CD14-positive monocyte (primary cell): ENCODE data around the gene NRG4. TPM values are rescaled to one million over a fixed set of nuclear protein-coding genes. Genes with fewer than 3 reads are reported as not detected.

Experiments
- DNase-seq, 3 donors: peaks; one replicate each; pipeline ENCODE4 v3.0.0-alpha.2; 2011 to 2022
- H2AFZ ChIP-seq: 2 replicates; pipeline ENCODE4 v1.6.0; 2012; ENCODE audit warnings: mild to moderate bottlenecking, low read depth, low read length, inconsistent platforms; ENCODE audit not compliant: insufficient read depth, poor library complexity, severe bottlenecking
- H3K27ac ChIP-seq, 2 donors: 1 replicate in 1 of 2; 2 replicates in 1 of 2; pipeline ENCODE4 v1.5.1; 2012 to 2013; ENCODE audit warnings: low read length in 2 of 2, control low read depth in 1 of 2, inconsistent platforms in 1 of 2, low read depth in 1 of 2, mild to moderate bottlenecking in 1 of 2
- H3K27me3 ChIP-seq, 2 donors: one replicate each; pipeline versions ENCODE4 v1.6.0 to v1.6.1; 2011 to 2013; ENCODE audit warnings: low read length in 2 of 2; ENCODE audit not compliant: control insufficient read depth in 2 of 2, insufficient read depth in 2 of 2
- H3K36me3 ChIP-seq, 2 donors: replicated peaks in 1 of 2; 1 replicate in 1 of 2; 2 replicates in 1 of 2; pipeline versions ENCODE4 v1.5.1 to v1.6.1; 2012 to 2013; ENCODE audit warnings: low read length in 2 of 2, control low read depth in 1 of 2, inconsistent platforms in 1 of 2, mild to moderate bottlenecking in 1 of 2; ENCODE audit not compliant: insufficient read depth in 2 of 2, control insufficient read depth in 1 of 2
- H3K4me1 ChIP-seq, 2 donors: 1 replicate in 1 of 2; 2 replicates in 1 of 2; pipeline versions ENCODE4 v1.5.1 to v1.6.1; 2012 to 2013; ENCODE audit warnings: low read length in 2 of 2, control low read depth in 1 of 2, inconsistent platforms in 1 of 2, mild to moderate bottlenecking in 1 of 2, moderate library complexity in 1 of 2; ENCODE audit not compliant: insufficient read depth in 2 of 2, control insufficient read depth in 1 of 2
- H3K4me2 ChIP-seq: replicated peaks from 2 replicates; pipeline ENCODE3; 2012; ENCODE audit warnings: low read length, moderate library complexity, mild to moderate bottlenecking; ENCODE audit not compliant: poor library complexity, severe bottlenecking; ENCODE audit errors: extremely low read depth
- H3K4me3 ChIP-seq, 3 experiments: fragments of 200-600 bp in 1 of 3; sonication (generic) in 1 of 3; replicated peaks in 1 of 3; 1 replicate in 2 of 3; 2 replicates in 1 of 3; pipeline ENCODE4 v1.5.1; 2011 to 2013; ENCODE audit warnings: low read length in 3 of 3, mild to moderate bottlenecking in 3 of 3, control low read depth in 2 of 3, low read depth in 2 of 3, inconsistent platforms in 1 of 3, moderate library complexity in 1 of 3
- H3K79me2 ChIP-seq: 2 replicates; pipeline ENCODE4 v1.6.0; 2012; ENCODE audit warnings: mild to moderate bottlenecking, control low read depth, inconsistent platforms, low read length, moderate library complexity; ENCODE audit not compliant: insufficient read depth
- H3K9ac ChIP-seq: 2 replicates; pipeline ENCODE4 v1.6.0; 2017; ENCODE audit warnings: low read length, mild to moderate bottlenecking; ENCODE audit not compliant: insufficient read depth, poor library complexity, severe bottlenecking
- H3K9me3 ChIP-seq, 2 donors: replicated peaks in 1 of 2; 1 replicate in 1 of 2; 2 replicates in 1 of 2; pipeline versions ENCODE4 v1.5.1 to v1.6.1; 2012 to 2013; ENCODE audit warnings: low read length in 2 of 2, control low read depth in 1 of 2; ENCODE audit not compliant: control insufficient read depth in 1 of 2, insufficient read depth in 1 of 2
- H4K20me1 ChIP-seq: 2 replicates; pipeline ENCODE4 v1.6.0; 2012; ENCODE audit warnings: mild to moderate bottlenecking, low read length, control low read depth, moderate library complexity; ENCODE audit not compliant: insufficient read depth
- H3K27ac Mint-ChIP-seq, 7 donors: one replicate each; pipeline ENCODE4 v1.8.0; 2020; ENCODE audit warnings: mild to moderate bottlenecking in 7 of 7, mixed read lengths in 7 of 7, moderate library complexity in 6 of 7, inconsistent platforms in 2 of 7
- H3K27me3 Mint-ChIP-seq, 3 donors: one replicate each; pipeline ENCODE4 v1.8.0; 2021 to 2022; ENCODE audit warnings: low read depth in 3 of 3, mild to moderate bottlenecking in 3 of 3, mixed read lengths in 3 of 3, moderate library complexity in 3 of 3, inconsistent platforms in 1 of 3
- H3K36me3 Mint-ChIP-seq, 2 donors: one replicate each; pipeline ENCODE4 v1.8.0; 2020; ENCODE audit warnings: mixed read lengths in 2 of 2, inconsistent platforms in 1 of 2, mild to moderate bottlenecking in 1 of 2
- H3K4me1 Mint-ChIP-seq: one replicate; pipeline ENCODE4 v1.8.0; 2020; ENCODE audit warnings: mild to moderate bottlenecking, mixed read lengths
- H3K4me3 Mint-ChIP-seq, 2 donors: one replicate each; pipeline ENCODE4 v1.8.0; 2020; ENCODE audit warnings: mild to moderate bottlenecking in 2 of 2, mixed read lengths in 2 of 2, moderate library complexity in 1 of 2
- H3K9me3 Mint-ChIP-seq, 7 donors: one replicate each; pipeline ENCODE4 v1.8.0; 2020 to 2022; ENCODE audit warnings: mixed read lengths in 7 of 7, mild to moderate bottlenecking in 6 of 7, moderate library complexity in 6 of 7, inconsistent platforms in 2 of 7
- CTCF ChIP-seq: fragments of 200-600 bp; IDR thresholded peaks from one replicate; pipeline ENCODE4 v1.8.0; 2022; ENCODE audit warnings: antibody characterized with exemption, mild to moderate bottlenecking
- WGBS: methylation state at CpG from one replicate; pipeline ENCODE4 v1.1.5; 2013; ENCODE audit warnings: missing lambda C conversion rate; ENCODE audit not compliant: insufficient coverage; 5-methylcytosine and 5-hydroxymethylcytosine counted together
- intact Hi-C, 2 donors: fragments of 100-400 bp; cut with micrococcal nuclease; formaldehyde crosslinking; loops; one replicate each; pipeline versions ENCODE4 v1.15.0 to v1.15.1; 2023
- polyA minus RNA-seq: library from RNA; depleted of rRNA, polyadenylated mRNA; stranded (reverse); fragments of >200 nt; gene quantifications from 2 replicates; pipeline ENCODE4 v1.2.3, GENCODE V29; 2012
- polyA plus RNA-seq, 3 donors: library from polyadenylated mRNA; depleted of rRNA in 1 of 3; unstranded in 2 of 3; stranded (reverse) in 1 of 3; fragments of 300-500 nt in 2 of 3; fragments of >200 nt in 1 of 3; fragmentation: Illumina TruSeq in 2 of 3; gene quantifications; 1 replicate in 2 of 3; 2 replicates in 1 of 3; pipeline ENCODE4 v1.2.3, GENCODE V29; 2012 to 2021
- total RNA-seq, 12 experiments: library from RNA in 1 of 12; stranded (reverse) in 1 of 12; fragments of 120-200 nt in 1 of 12; gene quantifications; one replicate each; pipeline ENCODE4 v1.2.4 and lab custom pipeline; 2013 to 2026; ENCODE audit warnings: mixed read lengths in 6 of 12, inconsistent platforms in 1 of 12

The NRG4 gene
- total RNA-seq (2013): 0.56 TPM
- polyA plus RNA-seq: under 1 TPM; 0.13 to 0.44 (median 0.20) TPM
- 0.32 and 0.55 TPM in 2 replicates for polyA minus RNA-seq
- total RNA-seq (lab: John Stamatoyannopoulos, UW): 0.54 to 5.0 (median 0.91) reads per million in 11 experiments

- Histone ChIP-seq H2AFZ (peak within 1 kb of the TSS; percentile 76), H3K4me2 (peak within 1 kb of the TSS; percentile 75), H3K9me3 (no peaks in the 10 kb centered on the region), H4K20me1 (no peaks in the 10 kb centered on the region), H3K27ac (peak within 1 kb of the TSS in 1 of 2 donors; percentile 72), H3K27me3 (no peaks in the 10 kb centered on the region), H3K36me3 (no peaks in the 10 kb centered on the region), H3K79me2 (no peaks in the 10 kb centered on the region), H3K4me1 (peaks cover 17 to 49% of the 10 kb centered on the region in 2 donors), H3K4me3 (peak within 1 kb of the TSS; percentile 21 to 71 (median 43)), H3K9ac (peak within 1 kb of the TSS; percentile 47)
- H3K27me3 Mint-ChIP-seq: no peaks in the 10 kb centered on the region
- H3K9me3 Mint-ChIP-seq: peaks cover 2 to 15% (median 9%) of the 10 kb centered on the region in 7 donors
- peak within 1 kb of the TSS; percentile 69 to 93 for H3K4me3 Mint-ChIP-seq
- no peak for TF ChIP-seq CTCF
- peaks cover 0 to 3% of the 10 kb centered on the region in 2 donors for H3K36me3 Mint-ChIP-seq
- no peak for DNase-seq
- H3K4me1 Mint-ChIP-seq: peaks cover 34% of the 10 kb centered on the region
- peak within 1 kb of the TSS; percentile 55 to 88 (median 83) for H3K27ac Mint-ChIP-seq
- WGBS: 0% methylated on average over 4 of the region's 13 CpGs
- intact Hi-C loops: no loop called here
Observed at GRCh38 chr15:76011627-76012551, at the start of gene NRG4. Gene NRG4, minus strand, starts transcription at chr15:76012424. Its CDS starts 1,194 bp downstream, at chr15:76011230.

- H3K36me3 Mint-ChIP-seq: peaks cover 0 to 2% of the 10 kb centered on the region in 2 donors
- intact Hi-C loops: no loop called here
- Histone ChIP-seq H4K20me1 (no peaks in the 10 kb centered on the region), H2AFZ (no peak overlapping the region), H3K9me3 (no peaks in the 10 kb centered on the region), H3K27ac (no peak overlapping the region), H3K9ac (no peak overlapping the region), H3K27me3 (peaks cover 30 to 33% of the 10 kb centered on the region in 2 donors), H3K4me3 (no peak overlapping the region), H3K36me3 (no peaks in the 10 kb centered on the region), H3K4me1 (peaks cover 35 to 41% of the 10 kb centered on the region in 2 donors), H3K4me2 (no peak overlapping the region), H3K79me2 (no peaks in the 10 kb centered on the region)
- no peak for TF ChIP-seq CTCF
- peak overlapping the region in 1 of 2 donors; percentile 75 for H3K4me3 Mint-ChIP-seq
- H3K4me1 Mint-ChIP-seq: peaks cover 42% of the 10 kb centered on the region
- 100% methylated on average over 1 of the region's 5 CpGs for WGBS
- H3K27me3 Mint-ChIP-seq: peaks cover 22 to 42% (median 36%) of the 10 kb centered on the region in 3 donors
- no peak for DNase-seq
- peaks cover 0 to 6% (median 0%) of the 10 kb centered on the region in 7 donors for H3K9me3 Mint-ChIP-seq
- no peak overlapping the region for H3K27ac Mint-ChIP-seq
Observed at GRCh38 chr15:76061700-76062099, 49.5 kb upstream of the NRG4 start.
